H9 (cell line): ENCODE measurements around the gene NAGPA. TPM values are rescaled to one million over a fixed set of nuclear protein-coding genes. Genes with fewer than 3 reads are reported as not detected.

Experiments
- DNase-seq: peaks from one replicate; pipeline ENCODE4 v3.0.0-alpha.2; 2017
- H2AFZ ChIP-seq: one replicate; pipeline ENCODE4 v1.6.1; 2013; ENCODE audit warnings: mild to moderate bottlenecking, low read length, control low read depth, moderate library complexity
- H2AK5ac ChIP-seq: 2 replicates; pipeline ENCODE4 v1.6.1; 2013; ENCODE audit warnings: low read length, control low read depth, mixed read lengths; ENCODE audit not compliant: insufficient read length
- H2BK120ac ChIP-seq: one replicate; pipeline ENCODE4 v1.6.1; 2013; ENCODE audit warnings: low read depth, mild to moderate bottlenecking, low read length, control low read depth, inconsistent platforms; ENCODE audit not compliant: poor library complexity, severe bottlenecking
- H2BK12ac ChIP-seq: 2 replicates; pipeline ENCODE4 v1.6.1; 2013; ENCODE audit warnings: low read length, control low read depth, mixed read lengths, low read depth; ENCODE audit not compliant: insufficient read length
- H2BK15ac ChIP-seq: 2 replicates; pipeline ENCODE4 v1.6.1; 2013; ENCODE audit warnings: low read depth, low read length, control low read depth
- H2BK20ac ChIP-seq: one replicate; pipeline ENCODE4 v1.6.1; 2013; ENCODE audit warnings: low read depth, mild to moderate bottlenecking, low read length, control low read depth, inconsistent platforms; ENCODE audit not compliant: poor library complexity, severe bottlenecking
- H2BK5ac ChIP-seq: 2 replicates; pipeline ENCODE4 v1.6.1; 2013; ENCODE audit warnings: low read length, control low read depth, mixed read lengths; ENCODE audit not compliant: insufficient read length
- H3K14ac ChIP-seq: 2 replicates; pipeline ENCODE4 v1.6.1; 2013; ENCODE audit warnings: low read length, control low read depth; ENCODE audit not compliant: insufficient read depth
- H3K18ac ChIP-seq: 2 replicates; pipeline ENCODE4 v1.6.1; 2013; ENCODE audit warnings: low read depth, mild to moderate bottlenecking, mixed read lengths, low read length, control low read depth; ENCODE audit not compliant: insufficient read length
- H3K23ac ChIP-seq: 2 replicates; pipeline ENCODE4 v1.6.1; 2013; ENCODE audit warnings: low read length, control low read depth, mixed read lengths, low read depth; ENCODE audit not compliant: insufficient read length
- H3K23me2 ChIP-seq: 2 replicates; pipeline ENCODE4 v1.6.1; 2013; ENCODE audit warnings: low read depth, mild to moderate bottlenecking, mixed read lengths, low read length, control low read depth; ENCODE audit not compliant: insufficient read length, poor library complexity, severe bottlenecking
- H3K27ac ChIP-seq: 2 replicates; pipeline ENCODE4 v1.5.1; 2013; ENCODE audit warnings: low read length, control low read depth, mixed read lengths, low read depth; ENCODE audit not compliant: insufficient read length
- H3K27me3 ChIP-seq: 2 replicates; pipeline ENCODE4 v1.6.1; 2013; ENCODE audit warnings: low read length, control low read depth, inconsistent platforms; ENCODE audit not compliant: insufficient read depth
- H3K4ac ChIP-seq: 2 replicates; pipeline ENCODE4 v1.6.1; 2013; ENCODE audit warnings: low read depth, mild to moderate bottlenecking, control low read depth, inconsistent platforms, low read length, moderate library complexity
- H3K4me1 ChIP-seq: 2 replicates; pipeline ENCODE4 v1.6.1; 2013; ENCODE audit warnings: low read length, control low read depth, inconsistent platforms; ENCODE audit not compliant: insufficient read depth
- H3K4me2 ChIP-seq: 2 replicates; pipeline ENCODE4 v1.6.1; 2013; ENCODE audit warnings: low read length, control low read depth, mixed read lengths; ENCODE audit not compliant: insufficient read length, insufficient read depth
- H3K56ac ChIP-seq: 2 replicates; pipeline ENCODE4 v1.6.1; 2013; ENCODE audit warnings: low read depth, mild to moderate bottlenecking, mixed read lengths, low read length, control low read depth; ENCODE audit not compliant: insufficient read length
- H3K79me1 ChIP-seq: 2 replicates; pipeline ENCODE4 v1.6.1; 2013; ENCODE audit warnings: low read depth, mild to moderate bottlenecking, moderate library complexity, low read length, control low read depth, inconsistent platforms; ENCODE audit not compliant: insufficient read depth, poor library complexity, severe bottlenecking
- H3K79me2 ChIP-seq: 2 replicates; pipeline ENCODE4 v1.6.1; 2013; ENCODE audit warnings: low read length, control low read depth, inconsistent platforms; ENCODE audit not compliant: insufficient read depth
- H3K9ac ChIP-seq: 2 replicates; pipeline ENCODE4 v1.6.1; 2013; ENCODE audit warnings: low read length, control low read depth, mixed read lengths; ENCODE audit not compliant: insufficient read length; ENCODE audit errors: extremely low read depth
- H3K9me3 ChIP-seq: one replicate; pipeline ENCODE4 v1.6.1; 2013; ENCODE audit warnings: low read depth, low read length, inconsistent platforms; ENCODE audit not compliant: control insufficient read depth
- H3T11ph ChIP-seq: one replicate; pipeline ENCODE4 v1.6.1; 2013; ENCODE audit warnings: mild to moderate bottlenecking, low read length, control low read depth, inconsistent platforms
- H4K20me1 ChIP-seq: one replicate; pipeline ENCODE4 v1.6.1; 2013; ENCODE audit not compliant: control insufficient read depth, insufficient read length, insufficient read depth
- H4K5ac ChIP-seq: 2 replicates; pipeline ENCODE4 v1.6.1; 2013; ENCODE audit warnings: low read depth, mild to moderate bottlenecking, mixed read lengths, low read length, control low read depth; ENCODE audit not compliant: insufficient read length
- H4K8ac ChIP-seq: replicated peaks from 2 replicates; pipeline ENCODE4 v1.6.1; 2013; ENCODE audit warnings: low read length, control low read depth, mixed read lengths, low read depth; ENCODE audit not compliant: insufficient read length
- H4K91ac ChIP-seq: 2 replicates; pipeline ENCODE4 v1.6.1; 2013; ENCODE audit warnings: low read depth, mild to moderate bottlenecking, moderate library complexity, mixed read lengths, low read length, control low read depth; ENCODE audit not compliant: insufficient read length
- H3K27ac Mint-ChIP-seq, 3 experiments: 2 replicates in 2 of 3; 3 replicates in 1 of 3; pipeline ENCODE4 v1.8.0; 2020 to 2021; ENCODE audit warnings: mixed read lengths in 3 of 3, mild to moderate bottlenecking in 1 of 3, moderate library complexity in 1 of 3
- H3K27me3 Mint-ChIP-seq: 2 replicates; pipeline ENCODE4 v1.8.0; 2021; ENCODE audit warnings: low read depth, mild to moderate bottlenecking, moderate library complexity, mixed read lengths
- H3K36me3 Mint-ChIP-seq, 3 experiments: 2 replicates in 2 of 3; 3 replicates in 1 of 3; pipeline ENCODE4 v1.8.0; 2020 to 2021; ENCODE audit warnings: low read depth in 3 of 3, mixed read lengths in 3 of 3; ENCODE audit not compliant: insufficient read depth in 1 of 3
- H3K4me1 Mint-ChIP-seq, 2 experiments: 2 replicates each; pipeline ENCODE4 v1.8.0; 2020; ENCODE audit warnings: mixed read lengths in 2 of 2
- H3K4me3 Mint-ChIP-seq, 2 experiments: 2 replicates in 1 of 2; 3 replicates in 1 of 2; pipeline ENCODE4 v1.8.0; 2020 to 2021; ENCODE audit warnings: mild to moderate bottlenecking in 2 of 2, mixed read lengths in 2 of 2, moderate library complexity in 1 of 2
- H3K9me3 Mint-ChIP-seq, 2 experiments: 2 replicates in 1 of 2; 3 replicates in 1 of 2; pipeline ENCODE4 v1.8.0; 2020; ENCODE audit warnings: mild to moderate bottlenecking in 2 of 2, mixed read lengths in 2 of 2, moderate library complexity in 1 of 2
- CTCF ChIP-seq: fragments of 200-600 bp; sonication (generic); conservative IDR thresholded peaks from 3 replicates; pipeline ENCODE4 v1.8.0; 2021; ENCODE audit warnings: antibody characterized with exemption, mild to moderate bottlenecking
- WGBS: extraction: QIAGEN DNeasy Blood & Tissue Kit; methylation state at CpG from one replicate; pipeline ENCODE4 v1.1.7; 2013; ENCODE audit warnings: missing lambda C conversion rate, low lambda C conversion rate, mixed read lengths; ENCODE audit not compliant: insufficient read length; ENCODE audit errors: extremely low coverage; 5-methylcytosine and 5-hydroxymethylcytosine counted together
- total RNA-seq: library from RNA; stranded (reverse); gene quantifications from 2 replicates; pipeline ENCODE4 v1.2.1, GENCODE V29; 2021

NAGPA gene
- total RNA-seq, 1 experiment from 2014 or later: 12.1 TPM

DNA sequence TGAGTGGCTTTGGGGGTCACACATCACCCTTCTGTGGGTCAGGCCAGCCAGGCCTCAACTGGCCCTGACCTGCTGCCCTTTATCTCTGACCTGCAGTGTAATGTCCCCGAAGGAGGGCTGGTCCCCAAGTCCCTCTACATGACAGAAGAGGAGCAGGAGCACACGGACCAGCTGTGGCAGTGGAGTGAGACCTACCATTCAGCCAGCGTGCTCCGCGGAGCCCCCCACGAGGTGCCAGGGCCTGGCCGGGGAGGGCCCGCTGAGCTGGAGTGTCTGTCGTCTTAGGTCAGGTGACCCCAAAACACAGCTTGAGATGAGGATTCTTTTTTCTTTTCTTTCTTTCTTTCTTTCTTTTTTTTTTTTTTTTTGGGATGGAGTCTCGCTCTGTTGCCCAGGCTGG lies 26.5 kb downstream of the NAGPA start:
- H3K27me3 Mint-ChIP-seq: peaks cover 3% of the 10 kb centered on the region; the same call in 1 of the 2 replicates
- no peak overlapping the region for H3K14ac ChIP-seq
- no peaks in the 10 kb centered on the region for H3K79me2 ChIP-seq
- H3K27me3 ChIP-seq: no peaks in the 10 kb centered on the region
- no peak overlapping the region for H4K5ac ChIP-seq
- TF ChIP-seq CTCF: no peak
- H3K4ac ChIP-seq: no peak overlapping the region
- no CpG with 5 or more reads among the region's 10 CpGs for WGBS
- H4K20me1 ChIP-seq: no peaks in the 10 kb centered on the region
- peaks cover 2 to 4% of the 10 kb centered on the region in 2 experiments; a peak in 3 of 5 replicates for H3K9me3 Mint-ChIP-seq
- no peak for DNase-seq
- H3K4me3 Mint-ChIP-seq: no peak overlapping the region
- H3K9ac ChIP-seq: no peak overlapping the region
- H3T11ph ChIP-seq: no peak overlapping the region
- no peak overlapping the region for H3K56ac ChIP-seq
- H3K23me2 ChIP-seq: no peaks in the 10 kb centered on the region
- H3K79me1 ChIP-seq: no peaks in the 10 kb centered on the region
- H2AFZ ChIP-seq: no peak overlapping the region
- no peak overlapping the region for H2AK5ac ChIP-seq
- H3K9me3 ChIP-seq: no peaks in the 10 kb centered on the region
- H3K4me1 Mint-ChIP-seq: peaks cover 15 to 20% of the 10 kb centered on the region in 2 experiments
- H2BK120ac ChIP-seq: no peak overlapping the region
- no peak overlapping the region for H2BK20ac ChIP-seq
- H3K27ac ChIP-seq: no peak overlapping the region
- peaks cover 0 to 8% (median 2%) of the 10 kb centered on the region in 3 experiments; a peak in 3 of 7 replicates for H3K36me3 Mint-ChIP-seq
- H3K4me1 ChIP-seq: no peaks in the 10 kb centered on the region
- no peak overlapping the region for H2BK15ac ChIP-seq
- H4K91ac ChIP-seq: no peak overlapping the region
- H3K27ac Mint-ChIP-seq: no peak overlapping the region
- H2BK12ac ChIP-seq: no peak overlapping the region
- H3K4me2 ChIP-seq: no peak overlapping the region
- H3K23ac ChIP-seq: no peak overlapping the region
- no peak overlapping the region for H2BK5ac ChIP-seq
- H4K8ac ChIP-seq: no peak overlapping the region
- H3K18ac ChIP-seq: no peak overlapping the region
